GM18873 (cell line): ENCODE data around the gene TMEM138.

Source experiments
- ATAC-seq: cut with Tn5 transposase; IDR thresholded peaks from one replicate; pipeline ENCODE4 v1.9.1; 2021; ENCODE audit warnings: mild to moderate bottlenecking, moderate library complexity, moderate number of reproducible peaks; ENCODE audit not compliant: unreplicated experiment, low FRiP score

The TMEM138 gene

DNA sequence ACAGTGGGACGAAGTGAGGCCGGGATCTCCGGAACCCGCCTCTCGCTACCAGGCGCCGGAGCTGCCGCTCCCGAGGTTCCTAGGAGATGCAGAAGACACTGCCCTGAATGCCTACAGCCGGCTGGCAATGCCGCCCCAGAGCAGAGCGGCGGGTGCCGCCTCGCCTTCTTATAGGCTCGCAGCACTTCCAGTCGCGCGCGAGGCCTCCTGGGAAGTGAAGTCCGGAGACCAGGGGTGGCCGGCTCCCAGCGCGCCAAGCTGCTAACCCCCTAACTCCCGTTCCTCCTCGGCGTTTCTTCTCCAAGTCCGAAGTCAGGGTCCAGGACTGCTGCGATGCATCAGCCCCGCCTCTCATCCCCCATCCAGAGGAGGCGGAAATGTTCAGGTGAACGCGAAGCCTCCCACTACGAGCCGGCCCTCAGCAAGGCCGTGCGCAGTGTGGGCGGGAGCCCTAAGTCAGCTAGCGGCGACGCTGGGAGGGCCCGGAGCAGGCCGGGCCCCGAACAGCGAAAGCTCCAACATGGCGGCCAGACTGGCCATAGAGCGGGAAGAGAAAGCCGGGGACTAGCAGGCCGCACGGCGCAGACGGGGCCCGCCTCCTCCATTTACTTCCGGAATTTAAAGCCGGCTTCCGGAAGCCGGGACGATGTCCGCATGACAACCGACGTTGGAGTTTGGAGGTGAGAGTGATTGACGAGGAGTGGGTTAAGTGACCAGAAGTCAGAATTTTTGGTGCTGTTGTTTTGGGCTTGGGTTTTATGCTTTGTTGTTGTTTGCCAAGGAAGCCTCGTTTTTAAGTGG, at the start of gene TMEM138, which contains the start of gene CYB561A3:
Gene TMEM138 (plus strand): TSS at position 634 of the 801 bp plus-strand sequence. CDS start 2,017 bp downstream, outside the sequence.
Gene CYB561A3 (minus strand): TSS at position 142 of the 801 bp plus-strand sequence. CDS start 5,169 bp downstream, outside the sequence.
- ATAC-seq, result peak; percentile 69

DNA sequence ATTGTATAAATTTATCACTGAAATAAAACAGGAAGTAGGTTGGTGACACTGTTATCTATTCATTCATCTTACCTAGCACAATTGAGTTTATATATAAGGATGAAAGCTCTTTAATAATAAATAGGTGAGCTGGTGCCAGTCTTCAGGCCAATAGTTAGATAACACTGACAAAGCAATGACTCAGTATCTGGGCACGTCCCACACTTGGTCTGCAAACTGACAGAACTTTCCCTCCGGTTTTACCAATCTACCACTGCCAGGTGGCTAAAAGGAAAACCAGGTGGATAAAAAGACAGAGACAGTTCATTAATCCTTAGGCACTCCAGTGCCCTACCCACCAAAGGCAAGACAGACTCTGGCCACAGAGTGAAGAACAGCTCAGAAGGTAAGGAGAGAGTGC, 46.9 kb upstream of the TMEM138 start:
- ATAC-seq, result no peak

DNA sequence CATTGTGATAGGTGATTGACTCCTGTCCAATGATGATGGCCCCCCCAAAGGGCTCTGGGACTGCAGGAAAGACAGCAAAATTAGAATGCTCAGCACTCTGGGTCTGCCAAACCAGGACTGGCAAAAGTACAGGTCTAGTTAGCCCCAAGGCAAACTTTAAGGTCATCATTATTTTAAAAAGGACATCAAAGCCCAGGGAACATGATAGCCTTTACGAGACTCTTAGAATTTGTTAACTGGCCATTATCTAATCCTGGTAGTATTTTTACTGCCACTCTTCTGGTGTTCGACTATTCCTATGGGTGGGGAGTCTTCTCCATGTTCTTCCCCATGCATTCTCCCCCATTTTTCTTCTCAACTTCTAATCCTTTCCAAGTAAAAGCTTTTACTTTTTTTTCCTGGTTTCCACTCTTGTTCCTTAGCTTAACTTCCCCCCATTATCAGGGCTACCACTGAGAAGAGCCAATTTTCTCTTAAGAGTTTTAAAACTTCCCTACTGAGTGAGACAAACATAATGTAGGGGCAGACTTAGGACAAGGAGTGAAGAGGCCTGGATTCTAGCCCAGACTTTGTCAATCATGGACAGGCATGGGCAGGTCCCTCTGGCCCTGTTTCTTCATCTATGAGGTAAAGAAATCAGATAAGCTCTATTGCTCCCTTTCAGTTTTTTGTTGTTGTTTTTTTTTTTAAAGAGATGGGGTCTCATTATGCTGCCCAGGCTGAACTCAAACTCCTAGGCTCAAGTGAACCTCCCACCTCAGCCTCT, 36.3 kb upstream of the TMEM138 start:
- no peak for ATAC-seq

DNA sequence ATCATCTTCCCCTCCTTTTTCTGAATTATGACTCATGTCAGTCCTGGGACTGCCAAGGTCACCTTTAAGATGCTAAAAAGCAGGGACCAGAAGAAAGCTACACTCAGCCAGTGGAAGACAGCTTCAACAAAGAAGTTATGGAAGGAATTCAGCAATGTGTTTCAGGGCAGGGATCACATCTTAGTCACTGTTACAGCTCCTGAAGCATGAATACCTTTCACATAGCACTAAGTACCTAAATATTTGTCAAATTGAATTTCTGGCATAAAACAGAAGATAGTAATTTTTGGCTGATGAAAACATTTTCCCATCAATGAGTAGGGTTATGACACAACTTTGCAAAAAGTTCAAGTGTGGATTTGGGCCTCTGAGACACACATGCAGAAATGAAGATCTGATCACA, 34.5 kb upstream of the TMEM138 start:
- no peak for ATAC-seq

DNA sequence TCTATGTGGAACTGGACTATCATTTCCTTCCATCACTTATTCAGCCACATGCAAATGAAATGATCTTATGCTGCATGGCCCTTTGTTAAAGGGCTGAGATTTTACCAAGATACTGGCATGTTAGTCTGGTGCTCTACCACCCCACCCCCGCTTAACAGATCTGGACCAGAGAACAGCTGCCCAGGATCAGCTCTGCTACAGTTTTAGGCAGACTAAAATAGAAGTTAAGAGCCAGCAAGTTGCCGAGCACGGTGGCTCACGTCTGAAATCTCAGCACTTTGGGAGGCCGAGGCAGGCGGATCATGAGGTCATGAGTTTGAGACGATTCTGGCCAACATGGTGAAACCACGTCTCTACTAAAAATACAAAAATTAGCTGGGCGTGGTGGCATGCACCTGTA, 33.8 kb upstream of the TMEM138 start:
- no peak for ATAC-seq

DNA sequence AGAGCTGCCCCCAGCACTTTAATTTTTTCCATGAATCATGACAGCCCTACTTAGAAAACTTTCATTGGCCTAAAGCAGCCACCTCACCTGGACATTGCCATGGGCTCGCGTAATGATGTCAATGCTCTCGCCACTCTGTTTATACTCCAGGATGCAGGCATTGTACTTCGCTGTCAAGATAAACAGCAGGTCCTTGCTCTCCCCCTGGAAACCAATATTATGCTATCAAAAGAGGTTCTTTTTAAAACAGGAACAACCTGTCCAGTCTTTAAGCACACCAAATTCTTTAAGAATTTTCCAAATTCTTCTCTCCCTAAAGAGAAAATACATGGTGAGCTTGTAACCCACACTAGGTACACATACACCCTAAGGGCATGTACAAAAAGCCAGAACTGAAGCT, 32.3 kb upstream of the TMEM138 start:
- no peak for ATAC-seq

DNA sequence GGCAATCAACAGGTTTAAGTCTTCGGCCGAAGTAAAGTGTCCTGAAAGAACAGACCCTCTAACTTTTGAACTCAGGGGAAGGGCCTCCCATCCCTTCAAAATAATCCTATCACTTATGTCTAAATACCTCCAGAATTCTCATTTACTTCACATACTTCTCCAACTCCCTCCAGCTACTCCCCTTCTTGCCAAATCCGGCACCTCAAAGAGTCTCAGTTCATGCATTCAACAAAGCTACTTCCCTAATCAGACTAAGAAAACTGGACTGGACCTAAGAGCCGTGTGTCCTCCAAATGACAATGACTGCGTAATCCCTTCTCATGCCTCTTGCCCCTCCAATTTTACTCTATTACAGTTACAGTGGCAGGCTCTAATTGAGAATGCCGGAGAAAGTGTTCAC, 30.5 kb upstream of the TMEM138 start:
- ATAC-seq, result no peak

DNA sequence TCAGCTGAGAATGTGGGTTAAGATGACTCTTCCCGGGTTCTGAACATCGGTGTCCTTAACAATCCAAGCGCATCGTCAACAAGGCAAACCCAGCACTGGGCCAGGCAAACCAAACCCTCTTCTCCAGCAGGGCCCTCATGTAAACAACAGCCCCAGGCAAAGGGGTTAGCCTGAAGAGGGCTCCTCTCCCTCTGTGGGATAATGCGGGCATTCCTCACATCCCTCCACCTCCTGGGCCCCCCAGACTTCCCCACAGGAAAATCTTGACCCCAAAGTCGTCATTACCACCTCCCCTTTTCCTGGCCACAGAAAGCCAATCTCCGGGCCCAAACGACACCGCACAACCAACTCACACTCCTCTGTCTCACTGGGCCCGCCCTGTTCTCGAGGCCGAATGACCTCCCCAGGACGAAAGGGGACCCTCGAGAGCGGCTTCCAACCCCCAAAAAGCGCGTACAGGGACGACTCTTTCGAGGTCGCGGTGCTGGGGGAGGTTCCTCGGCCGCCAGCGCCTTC, 29.8 kb upstream of the TMEM138 start:
- ATAC-seq, result no peak

DNA sequence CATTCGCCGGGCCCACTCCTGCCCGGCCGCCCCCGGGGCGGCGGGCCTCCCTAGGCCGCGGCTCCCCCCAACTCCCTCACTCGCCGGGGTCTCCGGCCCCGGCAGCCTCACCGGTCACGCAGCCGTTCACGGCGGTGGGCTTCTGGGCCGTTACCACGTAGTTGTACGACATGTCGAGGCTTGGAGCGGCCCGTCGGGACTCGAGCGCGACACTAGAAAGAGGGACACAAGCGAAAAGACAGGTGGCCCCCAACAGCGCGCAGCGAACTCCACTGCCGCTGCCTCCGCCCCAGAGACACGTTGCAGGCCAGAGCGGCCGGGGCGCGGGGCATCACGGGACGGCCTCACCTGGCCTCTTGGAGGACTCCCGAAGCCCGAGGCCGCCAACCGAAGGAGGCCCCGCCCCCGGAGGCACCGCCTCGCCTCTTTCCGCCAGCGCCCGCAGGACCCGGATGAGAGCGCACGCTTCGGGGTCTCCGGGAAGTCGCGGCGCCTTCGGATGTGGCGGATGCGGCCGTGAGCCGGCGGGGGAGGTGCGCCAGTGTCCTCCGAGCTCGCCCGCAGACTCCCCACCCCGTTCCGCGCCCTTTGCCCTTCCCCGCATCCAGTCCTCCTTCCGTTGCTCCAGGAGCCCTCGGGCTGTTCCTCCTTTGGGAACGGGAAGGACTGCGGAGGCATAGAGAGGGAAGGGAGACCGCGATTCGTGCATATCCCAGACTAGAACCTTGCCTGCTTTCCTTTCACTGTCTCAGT, 29.2 kb upstream of the TMEM138 start, which contains the start of the genes DDB1 and TKFC:
Gene DDB1 (minus strand): TSS at position 309 of the 753 bp plus-strand sequence. CDS start 137 bp downstream, at position 172.
Gene TKFC (plus strand): TSS at position 432 of the 753 bp plus-strand sequence. CDS start 1,501 bp downstream, outside the sequence.
- ATAC-seq, result peak; percentile 64

DNA sequence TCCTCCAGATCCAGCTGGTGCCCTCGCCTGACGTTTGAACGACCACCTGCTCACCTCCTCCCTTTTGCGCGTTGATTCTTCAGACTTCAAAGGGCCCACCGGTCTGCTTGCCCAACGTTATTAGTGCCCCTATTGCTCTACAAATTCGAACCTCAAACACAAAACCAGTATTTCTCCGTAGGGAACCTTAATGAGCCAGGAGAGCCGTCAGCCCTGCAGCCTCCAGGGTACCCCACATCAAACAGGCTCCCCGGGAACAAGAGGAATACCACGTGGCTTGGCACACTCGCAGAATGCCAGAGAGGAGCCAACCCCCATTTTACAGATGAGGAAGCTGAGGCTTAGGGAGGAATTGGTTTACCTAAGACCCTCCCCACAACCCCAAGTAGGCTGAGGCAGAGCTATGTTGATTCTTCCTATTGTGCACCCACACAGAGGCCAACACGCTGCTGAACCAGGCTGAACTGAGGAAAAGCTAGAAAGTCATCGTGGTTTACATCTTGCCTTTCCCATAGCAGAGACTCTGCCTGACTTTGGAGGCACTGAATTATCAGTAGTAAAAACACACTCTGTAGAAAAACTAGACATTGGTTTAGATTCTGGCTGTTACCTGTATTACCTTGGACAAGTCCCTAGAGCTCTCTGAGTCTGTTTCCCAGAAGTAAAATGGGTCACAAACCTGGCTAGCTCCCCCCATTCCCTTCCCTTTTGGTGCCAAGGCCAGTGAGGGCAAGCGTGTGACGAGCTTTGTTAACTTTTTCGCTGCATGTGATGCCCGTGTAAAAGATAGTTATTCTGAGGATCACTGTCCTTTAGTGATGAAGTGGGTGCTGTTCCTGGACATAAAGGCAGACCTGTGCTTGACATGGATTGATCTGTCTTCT, 28.4 kb upstream of the TMEM138 start:
- no peak for ATAC-seq

DNA sequence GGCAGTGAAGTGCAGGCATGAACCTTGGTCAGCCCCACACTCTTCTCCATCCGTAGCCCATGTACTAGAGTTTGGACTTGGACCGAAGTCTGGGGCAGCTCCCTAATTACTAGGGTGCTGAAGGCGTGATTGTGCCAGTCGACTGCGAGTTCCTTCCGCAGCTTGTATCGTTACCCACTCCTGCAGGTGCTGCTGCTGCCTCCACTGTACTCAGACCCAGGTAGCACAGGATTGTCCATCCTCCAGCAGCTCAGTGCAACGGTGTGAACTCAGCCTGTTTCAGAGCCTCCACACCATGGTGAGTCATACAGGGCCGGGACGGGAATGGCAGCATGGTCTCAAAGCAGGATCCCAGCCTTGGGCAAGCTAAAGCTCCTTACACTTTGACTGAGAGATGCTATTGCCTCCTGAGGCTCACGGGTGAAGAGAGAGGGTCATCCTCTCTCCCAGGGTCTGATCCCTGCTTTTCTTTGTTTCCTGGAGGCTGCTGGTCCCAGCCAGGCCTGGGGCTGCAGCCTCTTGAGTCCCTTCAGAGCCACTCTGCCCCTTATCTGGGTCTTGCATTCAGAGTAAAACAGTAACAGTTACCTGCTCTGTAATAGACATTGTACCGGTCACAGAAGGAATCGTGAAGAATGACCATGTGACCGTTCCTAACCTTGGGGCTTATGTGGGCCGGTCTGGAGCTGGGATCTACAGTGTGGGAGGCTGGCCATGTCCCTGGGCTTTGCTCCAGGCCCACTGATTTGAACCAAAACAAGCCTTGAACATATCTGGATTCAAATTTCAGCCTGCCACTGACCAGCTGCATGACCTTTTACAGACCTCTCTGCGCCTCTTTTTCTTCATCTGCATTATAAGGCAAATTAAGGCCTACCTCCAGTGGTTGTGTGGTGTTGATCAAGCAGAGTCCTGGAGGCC, 27.5 kb upstream of the TMEM138 start:
- ATAC-seq, result no peak

DNA sequence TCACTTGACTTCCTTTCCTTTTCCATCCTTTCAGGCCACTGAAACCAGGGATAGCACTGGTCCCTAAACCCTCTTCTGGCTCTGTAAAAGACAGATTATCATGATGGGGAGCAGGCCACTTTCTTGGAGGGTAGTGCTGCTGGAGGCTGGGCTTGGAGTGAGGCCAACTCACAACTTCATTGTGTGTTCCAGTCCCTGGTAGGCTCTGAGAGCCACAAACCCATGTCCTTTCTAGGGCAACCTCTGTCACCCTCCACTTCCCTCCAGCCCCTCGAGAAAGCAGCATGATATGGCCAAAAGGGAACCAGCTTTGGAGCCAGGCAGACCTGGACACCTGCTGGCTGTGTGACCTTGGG, 26.8 kb upstream of the TMEM138 start:
- ATAC-seq, result no peak

DNA sequence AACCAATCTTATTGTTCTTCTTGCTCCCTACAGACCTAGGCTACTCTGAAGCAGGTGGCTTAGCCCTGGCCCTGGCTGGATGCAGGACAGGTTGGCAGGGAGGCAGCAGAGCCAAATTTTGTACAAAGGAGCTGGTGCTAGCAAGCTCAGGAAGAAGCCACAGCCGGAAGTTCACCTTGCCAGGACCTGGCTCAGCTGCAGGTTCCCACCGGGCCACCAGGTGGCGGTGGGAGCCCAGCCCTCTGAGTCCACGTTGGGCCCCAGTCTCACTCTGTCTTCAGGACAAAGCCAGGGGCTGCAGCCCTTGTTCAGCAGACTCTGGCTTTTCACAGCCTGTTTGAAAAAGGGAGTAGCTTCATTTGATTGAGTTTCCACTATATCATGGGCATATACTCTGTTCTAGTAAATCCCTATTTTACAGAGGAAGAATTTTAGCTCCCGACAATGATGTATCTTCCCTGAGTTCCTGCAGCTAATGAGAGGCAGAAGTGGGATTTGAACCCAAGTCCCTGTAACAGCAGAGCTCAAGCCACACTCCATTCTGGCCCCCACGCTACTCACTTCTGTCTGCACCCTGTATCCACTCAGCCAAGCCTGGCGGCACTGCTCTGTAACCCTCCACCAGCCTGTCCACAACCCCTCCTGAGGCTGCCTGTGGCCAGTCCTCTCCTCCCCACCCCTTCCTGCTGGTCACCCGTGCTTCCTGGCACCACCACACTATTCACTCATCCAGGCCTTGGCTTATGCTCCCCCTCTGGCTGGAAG, 25.8 kb upstream of the TMEM138 start:
- ATAC-seq, result peak; percentile 48

DNA sequence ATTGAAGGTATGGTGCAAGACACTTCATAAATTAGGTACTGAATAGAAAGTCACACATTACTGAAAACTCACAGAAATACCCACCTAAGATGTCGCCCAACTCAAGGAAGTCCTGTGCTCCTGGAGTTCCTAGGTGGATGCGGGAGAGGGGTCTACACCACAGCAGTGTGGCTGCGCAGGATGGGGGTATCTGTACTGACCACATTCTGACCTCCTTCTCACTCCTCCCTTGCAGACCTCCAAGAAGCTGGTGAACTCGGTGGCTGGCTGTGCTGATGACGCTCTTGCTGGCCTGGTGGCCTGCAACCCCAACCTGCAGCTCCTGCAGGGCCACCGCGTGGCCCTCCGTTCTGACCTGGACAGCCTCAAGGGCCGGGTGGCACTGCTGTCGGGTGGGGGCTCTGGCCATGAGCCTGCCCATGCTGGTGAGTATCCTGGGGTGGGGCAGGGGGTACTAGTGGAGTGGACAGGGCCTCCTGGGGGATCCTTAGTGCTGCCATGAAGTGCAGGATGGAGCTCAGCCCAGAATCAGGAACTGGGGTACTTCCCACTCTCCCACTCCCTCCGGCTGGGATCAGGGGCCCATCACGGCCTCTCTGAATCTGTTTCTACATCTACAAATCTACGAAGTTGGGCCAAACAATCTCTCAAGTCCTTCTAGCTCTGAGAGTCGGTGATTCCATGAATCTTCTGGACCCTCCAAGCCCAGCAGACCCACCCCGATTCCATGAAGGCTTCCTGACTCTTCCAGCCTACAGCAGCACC, 24.3 kb upstream of the TMEM138 start:
- ATAC-seq, result no peak

DNA sequence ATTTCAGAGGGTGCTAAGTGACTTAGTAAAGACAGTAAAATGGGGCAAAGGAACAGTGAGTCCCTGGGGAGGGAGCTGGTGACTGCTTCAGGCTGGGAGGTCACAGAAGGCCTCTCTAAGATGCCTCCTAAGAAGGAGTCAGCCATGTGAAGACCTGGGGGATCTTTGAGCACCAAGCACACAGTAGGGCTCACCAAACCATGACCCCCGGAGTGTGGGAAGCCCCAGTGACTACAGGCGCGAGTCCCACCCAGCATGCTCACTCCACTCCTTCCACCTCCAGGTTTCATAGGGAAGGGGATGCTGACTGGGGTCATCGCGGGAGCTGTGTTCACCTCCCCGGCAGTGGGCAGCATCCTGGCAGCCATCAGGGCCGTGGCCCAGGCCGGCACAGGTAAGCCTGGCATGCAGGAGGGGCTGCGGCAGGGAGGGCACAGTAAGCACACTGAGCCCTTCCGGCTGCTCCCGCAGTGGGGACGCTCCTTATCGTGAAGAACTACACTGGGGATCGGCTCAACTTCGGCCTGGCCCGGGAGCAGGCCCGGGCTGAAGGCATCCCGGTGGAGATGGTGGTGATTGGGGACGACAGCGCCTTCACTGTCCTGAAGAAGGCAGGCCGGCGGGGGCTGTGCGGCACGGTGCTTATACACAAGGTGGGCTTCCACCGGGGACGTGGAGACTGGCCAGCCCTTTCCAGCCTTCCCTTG, 23.2 kb upstream of the TMEM138 start:
- ATAC-seq, result no peak

DNA sequence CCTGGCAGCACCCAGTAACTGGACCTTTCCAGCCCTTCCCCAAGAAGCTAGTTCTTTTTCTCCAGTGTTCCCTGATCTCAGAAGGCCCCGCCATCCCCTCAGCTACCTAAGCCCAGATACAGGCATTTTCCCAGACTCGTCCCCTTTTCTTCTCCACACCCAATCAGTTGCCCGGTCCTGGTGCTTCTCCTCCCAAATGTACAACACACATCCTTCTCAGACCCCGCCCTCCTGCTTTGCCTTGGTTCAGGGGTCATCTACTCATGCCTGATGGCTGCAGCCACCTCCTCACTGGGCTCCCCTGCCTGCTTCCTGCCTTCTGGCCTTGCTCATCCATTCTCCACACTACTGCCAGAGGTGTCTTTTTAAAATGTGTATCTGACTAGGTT, 22.7 kb upstream of the TMEM138 start:
- no peak for ATAC-seq
